HepG2 (cell line): Measurements from ENCODE around the gene CDK18. TPM values are rescaled to one million over a fixed set of nuclear protein-coding genes. Genes with fewer than 3 reads are reported as not detected.

ENCODE experiments used
- ARID4A ChIP-seq: sonication (generic); formaldehyde crosslinking; IDR thresholded peaks from 2 replicates; pipeline ENCODE4 v1.5.0; 2020; ENCODE audit warnings: mild to moderate bottlenecking, missing genetic modification reagents, borderline replicate concordance
- ARNT2 ChIP-seq: sonication (generic); formaldehyde crosslinking; IDR thresholded peaks from 2 replicates; pipeline ENCODE4 v1.8.0; 2022; ENCODE audit warnings: mild to moderate bottlenecking, low read depth, missing genetic modification reagents, moderate library complexity
- ATF7 ChIP-seq, 2 experiments: fragments of 450-650 bp in 1 of 2; sonication (generic) in 1 of 2; formaldehyde crosslinking in 1 of 2; IDR thresholded peaks; 2 replicates each; pipeline versions ENCODE4 v1.4.0 to v1.6.1; 2016 to 2020; ENCODE audit warnings: antibody characterized with exemption in 1 of 2, mild to moderate bottlenecking in 1 of 2, missing genetic modification reagents in 1 of 2
- BRD4 ChIP-seq: sonication (generic); formaldehyde crosslinking; IDR thresholded peaks from 2 replicates; pipeline ENCODE4 v1.4.0; 2020; ENCODE audit warnings: missing genetic modification reagents
- DRAP1 ChIP-seq: IDR thresholded peaks from 2 replicates; pipeline ENCODE4 v1.6.1; 2016; ENCODE audit warnings: missing genetic modification reagents, missing compliant biosample characterization
- ELF3 ChIP-seq: IDR thresholded peaks from 2 replicates; pipeline ENCODE4 v1.6.1; 2016; ENCODE audit warnings: missing genetic modification reagents, missing compliant biosample characterization
- ETS1 ChIP-seq: sonication (generic); formaldehyde crosslinking; IDR thresholded peaks from 2 replicates; pipeline ENCODE4 v1.4.0; 2020; ENCODE audit warnings: missing genetic modification reagents
- GZF1 ChIP-seq: sonication (generic); formaldehyde crosslinking; IDR thresholded peaks from 2 replicates; pipeline ENCODE4 v1.5.1; 2020; ENCODE audit warnings: mild to moderate bottlenecking, missing genetic modification reagents
- HNF4A ChIP-seq: sonication (generic); formaldehyde crosslinking; IDR thresholded peaks from 2 replicates; pipeline ENCODE4 v1.4.0; 2020; ENCODE audit warnings: missing genetic modification reagents
- IRF9 ChIP-seq: sonication (generic); formaldehyde crosslinking; IDR thresholded peaks from 2 replicates; pipeline ENCODE4 v1.8.0; 2022; ENCODE audit warnings: missing genetic modification reagents, mild to moderate bottlenecking, borderline replicate concordance
- KAT2B ChIP-seq: fragments of 150-350 bp; IDR thresholded peaks from 2 replicates; pipeline ENCODE4 v1.6.1; 2014; ENCODE audit warnings: low read depth, low read length, borderline replicate concordance
- MTF1 ChIP-seq: sonication (generic); formaldehyde crosslinking; IDR thresholded peaks from 2 replicates; pipeline ENCODE4 v1.5.0; 2020; ENCODE audit warnings: missing genetic modification reagents
- RARA ChIP-seq: IDR thresholded peaks from 2 replicates; pipeline ENCODE4 v1.6.1; 2016; ENCODE audit warnings: missing genetic modification reagents, missing compliant biosample characterization
- SMAD3 ChIP-seq: sonication (generic); formaldehyde crosslinking; IDR thresholded peaks from 2 replicates; pipeline ENCODE4 v1.4.0; 2020; ENCODE audit warnings: missing genetic modification reagents
- TRAFD1 ChIP-seq: sonication (generic); formaldehyde crosslinking; IDR thresholded peaks from 2 replicates; pipeline ENCODE4 v1.5.1; 2020; ENCODE audit warnings: missing genetic modification reagents, mild to moderate bottlenecking, borderline replicate concordance
- ZBTB1 ChIP-seq: sonication (generic); formaldehyde crosslinking; IDR thresholded peaks from 2 replicates; pipeline ENCODE4 v1.4.0; 2020; ENCODE audit warnings: missing genetic modification reagents, borderline replicate concordance
- ZNF124 ChIP-seq: sonication (generic); formaldehyde crosslinking; IDR thresholded peaks from 2 replicates; pipeline ENCODE4 v1.4.0; 2020; ENCODE audit warnings: missing genetic modification reagents
- ZNF143 ChIP-seq: sonication (generic); formaldehyde crosslinking; IDR thresholded peaks from 2 replicates; pipeline ENCODE4 v1.4.0; 2020; ENCODE audit warnings: missing genetic modification reagents
- ZNF17 ChIP-seq: sonication (generic); formaldehyde crosslinking; IDR thresholded peaks from 2 replicates; pipeline ENCODE4 v1.5.0; 2020; ENCODE audit warnings: mild to moderate bottlenecking, missing genetic modification reagents
- ZNF207 ChIP-seq: fragments of 450-650 bp; IDR thresholded peaks from 2 replicates; pipeline ENCODE4 v1.6.1; 2016; ENCODE audit warnings: antibody characterized with exemption, borderline replicate concordance
- ZNF260 ChIP-seq: sonication (generic); formaldehyde crosslinking; IDR thresholded peaks from 2 replicates; pipeline ENCODE4 v1.4.0; 2020; ENCODE audit warnings: missing genetic modification reagents, low read depth, mild to moderate bottlenecking, borderline replicate concordance
- polyA plus RNA-seq, 8 experiments: library from polyadenylated mRNA; depleted of rRNA in 3 of 8; stranded (reverse) in 7 of 8; unstranded in 1 of 8; fragments of >200 nt; fragmentation: Illumina TruSeq in 4 of 8; extraction: Trizol in 4 of 8; gene quantifications; 2 replicates each; pipeline versions ENCODE4 v1.2.1 to v1.2.3, GENCODE V29; 2011 to 2016; ENCODE audit warnings: low read depth in 4 of 8, missing spikeins in 1 of 8, mixed read lengths in 1 of 8; ENCODE audit not compliant: insufficient read depth in 1 of 8
- total RNA-seq, 5 experiments: library from RNA; depleted of rRNA; stranded (reverse); fragments of >200 nt; fragmentation: Illumina TruSeq; extraction: Trizol; gene quantifications; 2 replicates each; pipeline ENCODE4 v1.2.3, GENCODE V29; 2016; ENCODE audit warnings: low read depth in 1 of 5

The CDK18 gene
- total and polyA plus RNA-seq, 2 of the 13 experiments (the other 11 are each of a cell fraction or from before 2014, with no cell fraction given) = 6.4 to 38.8 TPM

GRCh38 chr1:205488074-205488723, 16.3 kb upstream of the CDK18 start (continued):
- TF ChIP-seq ARID4A (CRISPR knock-in tag) (no peak), ARNT2 (CRISPR knock-in tag) (no peak), ZNF17 (CRISPR knock-in tag) (no peak), SMAD3 (CRISPR knock-in tag) (0 out of 2 replicates have a peak, but pooled peaks have one; percentile 28), IRF9 (CRISPR knock-in tag) (no peak), HNF4A (CRISPR knock-in tag) (peak; percentile 15; the same call in 1 of the 2 replicates), ELF3 (peak; percentile 40; the same call in 1 of the 2 replicates), ZNF124 (CRISPR knock-in tag) (no peak), TRAFD1 (CRISPR knock-in tag) (no peak), ETS1 (CRISPR knock-in tag) (no peak), ZNF143 (CRISPR knock-in tag) (no peak), RARA (CRISPR knock-in tag) (no peak), BRD4 (CRISPR knock-in tag) (no peak), MTF1 (CRISPR knock-in tag) (no peak), ZBTB1 (CRISPR knock-in tag) (no peak), ATF7 (IDR thresholded peaks at IDR 0.05) (no peak), ATF7 (CRISPR knock-in tag; IDR thresholded peaks at IDR 0.05) (no peak), ZNF260 (CRISPR knock-in tag) (no peak), GZF1 (no peak), KAT2B (no peak), ZNF207 (no peak), DRAP1 (CRISPR knock-in tag) (0 out of 2 replicates have a peak, but pooled peaks have one; percentile 16)
